Stomach (tissue), 9 donors: ENCODE data around the gene ZFP36. TPM values are rescaled to one million over a fixed set of nuclear protein-coding genes. Genes with fewer than 3 reads are reported as not detected.
A peak's percentile ranks its signal among the peaks of the same experiment; 100 is the strongest.

Source experiments
- DNase-seq, 2 donors: peaks; one replicate each; pipeline versions ENCODE4 v3.0.0 to v3.0.0-alpha.2; 2013 to 2019
- H3K27ac ChIP-seq, 5 donors: fragments of 200-600 bp in 4 of 5; sonication (generic) in 4 of 5; one replicate each; pipeline ENCODE4 v1.5.1; 2013 to 2019; ENCODE audit warnings: mild to moderate bottlenecking in 1 of 5, moderate library complexity in 1 of 5
- H3K27me3 ChIP-seq, 3 donors: fragments of 200-600 bp; sonication (generic); one replicate each; pipeline ENCODE4 v1.5.1; 2017 to 2019; ENCODE audit warnings: mixed run types in 1 of 3
- H3K36me3 ChIP-seq, 4 donors: fragments of 200-600 bp; sonication (generic); 1 replicate in 3 of 4; 2 replicates in 1 of 4; pipeline ENCODE4 v1.5.1; 2016 to 2019
- H3K4me1 ChIP-seq, 4 donors: fragments of 200-600 bp; sonication (generic); one replicate each; pipeline ENCODE4 v1.5.1; 2016 to 2019
- H3K4me3 ChIP-seq, 4 donors: fragments of 200-600 bp; sonication (generic) in 3 of 4; one replicate each; pipeline ENCODE4 v1.5.1; 2016 to 2019; ENCODE audit warnings: mild to moderate bottlenecking in 1 of 4
- H3K9me3 ChIP-seq, 4 donors: fragments of 200-600 bp; sonication (generic); one replicate each; pipeline ENCODE4 v1.5.1; 2016 to 2019
- EP300 ChIP-seq: sonication (generic); formaldehyde crosslinking; IDR thresholded peaks from one replicate; pipeline ENCODE4 v1.6.1; 2017; ENCODE audit warnings: antibody characterized with exemption
- POLR2A ChIP-seq, 4 donors: fragments of 450-650 bp; IDR thresholded peaks; one replicate each; pipeline ENCODE4 v1.6.1; 2016; ENCODE audit warnings: antibody characterized with exemption in 4 of 4, control low read depth in 2 of 4, mild to moderate bottlenecking in 1 of 4, moderate library complexity in 1 of 4
- POLR2AphosphoS5 ChIP-seq, 3 donors: sonication (generic); formaldehyde crosslinking; IDR thresholded peaks; one replicate each; pipeline ENCODE4 v1.6.1; 2016; ENCODE audit warnings: antibody characterized with exemption in 3 of 3
- WGBS, 5 donors: extraction: QIAGEN DNeasy Blood & Tissue Kit in 3 of 5; methylation state at CpG; one replicate each; pipeline versions ENCODE4 v1.1.5 to v1.1.7; 2013 to 2018; 5-methylcytosine and 5-hydroxymethylcytosine counted together
- intact Hi-C: fragments of 100-400 bp; cut with DNase I; formaldehyde crosslinking; loops from one replicate; pipeline ENCODE4 v1.15.1; 2023; ENCODE audit warnings: low total_unique reads
- polyA plus RNA-seq, 3 donors: library from polyadenylated mRNA; stranded (reverse); fragments of 200-250 nt; gene quantifications; one replicate each; pipeline ENCODE4 v1.2.3, GENCODE V29; 2013
- total RNA-seq, 5 donors: library from RNA; depleted of rRNA; stranded (reverse); fragments of >200 nt; gene quantifications; one replicate each; pipeline versions ENCODE4 v1.1.0 to v1.2.3, GENCODE V29; 2014 to 2016
- TF ChIP-seq, protein P1 (sequence below), 7 experiments: fragments of 450-650 bp in 4 of 7; fragments of 200-600 bp in 3 of 7; sonication (generic) in 3 of 7; IDR thresholded peaks; one replicate each; pipeline ENCODE4 v1.5.1; 2016 to 2019; ENCODE audit warnings: antibody characterized with exemption in 7 of 7, control low read depth in 2 of 7, mild to moderate bottlenecking in 1 of 7
- donor health status: healthy with polysubstance abuse.
- donor health status: Bipolar disorder and iron deficiency.
- donor health status: healthy.

The ZFP36 gene
- total and polyA plus RNA-seq, 8 donors, result 26.1 to 1,667 (median 175) TPM

DNA sequence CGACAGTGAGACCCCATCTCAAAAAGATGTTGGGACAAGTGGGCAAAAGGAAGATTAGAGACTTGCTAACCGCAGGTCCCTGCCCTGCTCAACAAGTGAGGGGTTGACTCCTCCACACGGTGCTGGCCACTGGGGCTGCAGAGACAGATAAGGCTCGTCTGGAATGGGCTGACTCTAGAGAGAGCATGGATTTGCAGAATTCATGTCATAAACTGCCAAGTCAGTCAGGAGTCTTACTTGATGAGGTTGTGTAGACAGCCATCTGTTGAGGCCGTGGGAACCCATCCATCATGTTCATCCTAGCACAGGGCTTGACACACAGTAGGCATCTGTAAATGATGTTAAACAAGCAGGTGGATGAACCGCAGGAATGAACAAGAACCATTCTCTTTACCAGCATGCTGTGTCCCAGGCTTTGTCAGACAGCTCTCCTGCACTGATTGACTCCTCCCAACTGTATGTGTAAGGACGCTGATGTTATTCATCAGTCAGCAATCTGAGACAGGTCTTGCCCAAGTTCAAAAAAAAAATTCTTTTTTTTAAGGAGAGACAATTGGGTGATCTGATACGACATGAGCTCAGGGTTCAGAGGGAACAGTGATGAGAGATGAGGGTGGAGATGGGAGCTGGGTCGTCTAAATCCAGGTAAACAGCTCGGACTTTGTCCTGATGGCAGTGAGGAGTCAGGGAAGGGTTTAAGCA is 24.6 kb upstream of the ZFP36 start:
- intact Hi-C loops, result no loop called here
- Histone ChIP-seq H3K4me3 (no peak overlapping the region), H3K36me3 (peaks cover 83 to 100% (median 100%) of the 10 kb centered on the region in 4 donors), H3K4me1 (no peaks in the 10 kb centered on the region), H3K27me3 (no peaks in the 10 kb centered on the region), H3K9me3 (no peaks in the 10 kb centered on the region), H3K27ac (no peak overlapping the region)
- WGBS, 5 donors, result 74 to 81% (median 77%) methylated on average over 10 of the region's 10 CpGs
- no peak for DNase-seq
- no peak for TF ChIP-seq POLR2AphosphoS5 (IDR thresholded peaks at IDR 0.05)
- TF ChIP-seq EP300, result no peak
- TF ChIP-seq, protein P1, sequence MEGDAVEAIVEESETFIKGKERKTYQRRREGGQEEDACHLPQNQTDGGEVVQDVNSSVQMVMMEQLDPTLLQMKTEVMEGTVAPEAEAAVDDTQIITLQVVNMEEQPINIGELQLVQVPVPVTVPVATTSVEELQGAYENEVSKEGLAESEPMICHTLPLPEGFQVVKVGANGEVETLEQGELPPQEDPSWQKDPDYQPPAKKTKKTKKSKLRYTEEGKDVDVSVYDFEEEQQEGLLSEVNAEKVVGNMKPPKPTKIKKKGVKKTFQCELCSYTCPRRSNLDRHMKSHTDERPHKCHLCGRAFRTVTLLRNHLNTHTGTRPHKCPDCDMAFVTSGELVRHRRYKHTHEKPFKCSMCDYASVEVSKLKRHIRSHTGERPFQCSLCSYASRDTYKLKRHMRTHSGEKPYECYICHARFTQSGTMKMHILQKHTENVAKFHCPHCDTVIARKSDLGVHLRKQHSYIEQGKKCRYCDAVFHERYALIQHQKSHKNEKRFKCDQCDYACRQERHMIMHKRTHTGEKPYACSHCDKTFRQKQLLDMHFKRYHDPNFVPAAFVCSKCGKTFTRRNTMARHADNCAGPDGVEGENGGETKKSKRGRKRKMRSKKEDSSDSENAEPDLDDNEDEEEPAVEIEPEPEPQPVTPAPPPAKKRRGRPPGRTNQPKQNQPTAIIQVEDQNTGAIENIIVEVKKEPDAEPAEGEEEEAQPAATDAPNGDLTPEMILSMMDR (IDR thresholded peaks at IDR 0.05), result no peak
- TF ChIP-seq POLR2A (IDR thresholded peaks at IDR 0.05), result no peak

DNA sequence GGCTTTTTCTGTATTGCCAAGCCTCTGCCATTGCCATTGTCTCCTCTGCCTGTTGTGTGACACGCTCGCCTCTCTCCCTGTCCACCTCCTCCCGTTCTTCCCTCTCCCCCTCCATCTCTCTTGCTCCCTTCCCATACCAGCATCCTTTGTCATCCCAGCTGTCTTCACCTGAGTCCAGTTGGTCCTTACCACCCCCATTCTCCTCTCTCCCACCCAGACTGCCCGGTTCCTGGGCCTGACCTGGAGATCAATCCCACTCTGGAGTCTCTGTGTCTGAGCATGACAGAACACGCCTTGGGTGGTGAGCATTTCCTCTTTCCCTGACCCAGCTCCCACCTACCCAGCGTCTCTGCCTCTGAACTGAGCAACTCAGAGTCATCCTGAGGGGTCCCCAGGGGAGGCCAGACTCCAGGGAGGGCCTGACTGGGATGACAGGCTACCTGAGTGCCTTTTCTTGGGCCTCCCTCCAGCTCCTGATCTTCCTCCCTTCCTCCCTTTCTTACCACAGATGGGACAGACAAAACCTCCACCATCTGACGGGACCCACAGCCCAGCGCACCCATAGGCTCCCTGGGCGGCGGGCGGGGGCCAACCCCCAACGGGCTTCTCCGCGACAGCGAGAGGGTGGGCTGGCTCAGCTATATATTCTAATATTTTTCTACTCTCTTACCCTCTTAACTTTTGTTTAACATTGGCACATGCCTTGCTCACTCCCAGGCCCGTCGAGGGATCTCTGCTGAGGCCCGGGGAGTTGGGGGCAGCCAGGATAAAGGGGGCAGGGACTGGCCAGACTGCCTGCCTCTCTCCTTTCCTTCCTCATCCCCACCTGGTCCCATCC is 23.4 kb upstream of the ZFP36 start:
- no peaks in the 10 kb centered on the region for H3K9me3 ChIP-seq
- no peaks in the 10 kb centered on the region for H3K27me3 ChIP-seq
- no peak for DNase-seq
- TF ChIP-seq POLR2AphosphoS5 (IDR thresholded peaks at IDR 0.05) (no peak), POLR2A (IDR thresholded peaks at IDR 0.05) (no peak), EP300 (no peak)
- TF ChIP-seq, protein P1 (IDR thresholded peaks at IDR 0.05), result no peak
- H3K27ac ChIP-seq, result peak overlapping the region in 1 of 5 donors; percentile 16
- H3K36me3 ChIP-seq, result peaks cover 77 to 100% (median 100%) of the 10 kb centered on the region in 4 donors
- intact Hi-C loops, result no loop called here
- 88 to 95% (median 89%) methylated on average over 18 of the region's 18 CpGs for WGBS, 5 donors
- H3K4me1 ChIP-seq, result peaks cover 0 to 2% (median under 1%) of the 10 kb centered on the region in 4 donors
- H3K4me3 ChIP-seq, result no peak overlapping the region

DNA sequence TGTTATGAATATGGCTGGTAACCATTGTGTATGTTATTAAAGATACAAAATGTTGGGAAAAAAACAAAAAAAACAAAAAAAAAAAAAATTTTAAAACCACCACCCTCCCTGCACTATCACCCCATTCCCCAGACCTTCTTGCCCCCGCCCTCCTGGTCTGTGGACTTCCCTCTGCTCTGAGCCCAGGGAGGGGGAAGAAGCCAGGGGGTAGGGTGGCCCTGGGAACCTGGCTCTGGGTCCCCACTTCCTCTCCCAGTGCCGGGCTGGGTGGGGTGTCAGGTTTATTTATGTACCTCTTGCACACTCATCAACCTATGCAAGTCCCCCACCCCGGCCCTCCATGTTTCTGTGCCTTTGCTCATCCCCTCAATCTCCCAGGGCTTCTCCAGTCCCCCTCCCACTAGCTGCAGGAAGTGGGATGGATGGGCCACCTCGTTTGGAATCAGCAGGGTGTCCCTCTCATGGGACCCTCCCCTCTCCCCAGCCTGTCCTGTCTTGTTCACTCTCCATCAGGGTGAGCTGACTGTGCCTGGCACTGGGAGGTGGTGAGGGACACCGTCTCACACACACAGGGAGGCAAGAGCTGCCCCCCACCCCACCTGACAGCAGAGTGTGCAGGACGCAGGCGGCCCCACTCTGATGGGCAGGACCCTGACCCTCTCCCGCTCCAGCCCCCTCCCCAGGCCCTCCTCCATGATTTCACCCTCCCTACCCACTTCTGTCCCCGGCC is 21.6 kb upstream of the ZFP36 start:
- no peak for DNase-seq
- H3K27ac ChIP-seq, result no peak overlapping the region
- no peak overlapping the region for H3K4me3 ChIP-seq
- H3K4me1 ChIP-seq, result peaks cover 6 to 19% (median 14%) of the 10 kb centered on the region in 4 donors
- no peaks in the 10 kb centered on the region for H3K27me3 ChIP-seq
- H3K36me3 ChIP-seq, result peaks cover 80 to 98% (median 97%) of the 10 kb centered on the region in 4 donors
- WGBS, 5 donors, result 68 to 73% (median 69%) methylated on average over 9 of the region's 9 CpGs
- intact Hi-C loops, result no loop called here
- no peak for TF ChIP-seq POLR2A (IDR thresholded peaks at IDR 0.05)
- TF ChIP-seq POLR2AphosphoS5 (IDR thresholded peaks at IDR 0.05), result no peak
- TF ChIP-seq, protein P1 (IDR thresholded peaks at IDR 0.05), result no peak
- TF ChIP-seq EP300, result no peak
- no peaks in the 10 kb centered on the region for H3K9me3 ChIP-seq
